ENCODE data around the gene USF1. TPM values are rescaled to one million over a fixed set of nuclear protein-coding genes. Genes with fewer than 3 reads are reported as not detected.

USF1 gene
- total RNA-seq, 1 experiment from 2014 or later: 59.2 TPM

GRCh38 chr1:161054805-161055204 is 9.0 kb upstream of the USF1 start:
- Mint-ChIP-seq H3K27ac (no peak overlapping the region), H3K9me3 (no peaks in the 10 kb centered on the region; a peak in 1 of 5 replicates), H3K36me3 (ENCODE audit: insufficient read depth in 1 of 3, low read depth in 3 of 3) (no peaks in the 10 kb centered on the region; a peak in 1 of 7 replicates), H3K4me3 (no peak overlapping the region), H3K27me3 (ENCODE audit: low read depth) (peaks cover 13% of the 10 kb centered on the region), H3K4me1 (0 out of 4 replicates have a peak, but pooled peaks cover 0 to 2% of the 10 kb centered on the region in 2 experiments)
- H2AK5ac ChIP-seq (ENCODE audit: insufficient read length, low read length): no peak overlapping the region
- H4K20me1 ChIP-seq (ENCODE audit: control insufficient read depth, insufficient read depth, insufficient read length): no peaks in the 10 kb centered on the region
- no peaks in the 10 kb centered on the region for H3K4me1 ChIP-seq (ENCODE audit: insufficient read depth, low read length)
- H3K23ac ChIP-seq (ENCODE audit: insufficient read length, low read depth, low read length): no peak overlapping the region
- H2BK12ac ChIP-seq (ENCODE audit: insufficient read length, low read depth, low read length): no peak overlapping the region
- H3K27me3 ChIP-seq (ENCODE audit: insufficient read depth, low read length): no peaks in the 10 kb centered on the region; the same call in 1 of the 2 replicates
- H3K9ac ChIP-seq (ENCODE audit: extremely low read depth, insufficient read length, low read length): no peak overlapping the region
- H3K4ac ChIP-seq (ENCODE audit: low read depth, low read length): no peak overlapping the region
- H3K56ac ChIP-seq (ENCODE audit: insufficient read length, low read depth, low read length): no peak overlapping the region
- WGBS (ENCODE audit: extremely low coverage, insufficient read length, low lambda C conversion rate): no CpG with 5 or more reads among the region's 7 CpGs
- H4K91ac ChIP-seq (ENCODE audit: insufficient read length, low read depth, low read length): no peak overlapping the region
- TF ChIP-seq CTCF (conservative IDR thresholded peaks at IDR 0.05): peak; percentile 50
- H3T11ph ChIP-seq (ENCODE audit: low read length): no peak overlapping the region
- DNase-seq: no peak
- H3K18ac ChIP-seq (ENCODE audit: insufficient read length, low read depth, low read length): no peak overlapping the region
- H2BK120ac ChIP-seq (ENCODE audit: low read depth, low read length, poor library complexity, severe bottlenecking): no peak overlapping the region
- no peak overlapping the region for H4K8ac ChIP-seq (replicated peaks; ENCODE audit: insufficient read length, low read depth, low read length)
- no peak overlapping the region for H2BK5ac ChIP-seq (ENCODE audit: insufficient read length, low read length)
- no peak overlapping the region for H3K27ac ChIP-seq (ENCODE audit: insufficient read length, low read depth, low read length)
- H3K79me1 ChIP-seq (ENCODE audit: insufficient read depth, low read depth, low read length, poor library complexity, severe bottlenecking): no peaks in the 10 kb centered on the region
- no peak overlapping the region for H4K5ac ChIP-seq (ENCODE audit: insufficient read length, low read depth, low read length)
- H3K4me2 ChIP-seq (ENCODE audit: insufficient read depth, insufficient read length, low read length): no peak overlapping the region
- no peaks in the 10 kb centered on the region for H3K9me3 ChIP-seq (ENCODE audit: control insufficient read depth, low read depth, low read length)
- H2AFZ ChIP-seq (ENCODE audit: low read length): no peak overlapping the region
- H3K23me2 ChIP-seq (ENCODE audit: insufficient read length, low read depth, low read length, poor library complexity, severe bottlenecking): no peaks in the 10 kb centered on the region
- no peak overlapping the region for H2BK15ac ChIP-seq (ENCODE audit: low read depth, low read length)
- no peaks in the 10 kb centered on the region for H3K79me2 ChIP-seq (ENCODE audit: insufficient read depth, low read length)
- no peak overlapping the region for H3K14ac ChIP-seq (ENCODE audit: insufficient read depth, low read length)
- no peak overlapping the region for H2BK20ac ChIP-seq (ENCODE audit: low read depth, low read length, poor library complexity, severe bottlenecking)
